OCI-LY7 (cell line): Measurements from ENCODE around the gene ERCC4. TPM values are rescaled to one million over a fixed set of nuclear protein-coding genes. Genes with fewer than 3 reads are reported as not detected.

Experiments used
- BruUV-seq: library from RNA; stranded (reverse); fragments of 400-500 nt; replicated peaks from 2 replicates; lab custom pipeline; 2021; lab: Mats Ljungman, UMichigan
- CTCF ChIA-PET: fragments of 300-600 bp; sonication (Branson Sonifier 250); formaldehyde crosslinking; loops from one replicate; lab custom pipeline; 2022; ENCODE audit warnings: antibody characterized with exemption; ENCODE audit not compliant: unreplicated experiment; lab: Charles Lee
- POLR2A ChIA-PET: fragments of 300-600 bp; sonication (Branson Sonifier 250); formaldehyde crosslinking; loops from one replicate; lab custom pipeline; 2022; ENCODE audit warnings: antibody characterized with exemption; lab: Charles Lee
- DNase-seq: peaks from one replicate; pipeline ENCODE4 v3.0.0-alpha.2; 2015; ENCODE audit warnings: low spot score
- H2AFZ ChIP-seq: fragments of 200-600 bp; sonication (generic), shearing (Covaris generic); 2 replicates; pipeline ENCODE4 v1.6.1; 2014; ENCODE audit warnings: mild to moderate bottlenecking, antibody characterized with exemption, low read length, moderate library complexity
- H3K27ac ChIP-seq: fragments of 200-600 bp; sonication (generic); 2 replicates; pipeline ENCODE4 v1.5.1; 2014; ENCODE audit warnings: mixed run types, low read depth, mild to moderate bottlenecking, moderate library complexity, low read length, inconsistent platforms; ENCODE audit not compliant: poor library complexity, severe bottlenecking
- H3K36me3 ChIP-seq: fragments of 200-600 bp; sonication (generic); 2 replicates; pipeline ENCODE4 v1.6.1; 2014; ENCODE audit warnings: mild to moderate bottlenecking, antibody characterized with exemption, low read length, moderate library complexity, mixed read lengths; ENCODE audit not compliant: insufficient read depth
- H3K4me1 ChIP-seq: fragments of 200-600 bp; sonication (generic); 2 replicates; pipeline ENCODE4 v1.5.1; 2014; ENCODE audit warnings: mild to moderate bottlenecking, low read length; ENCODE audit not compliant: insufficient read depth, poor library complexity, severe bottlenecking
- H3K4me2 ChIP-seq: fragments of 200-600 bp; sonication (generic); 2 replicates; pipeline ENCODE4 v1.6.1; 2014; ENCODE audit warnings: mild to moderate bottlenecking, low read length
- H3K4me3 ChIP-seq: fragments of 200-600 bp; sonication (generic); 2 replicates; pipeline ENCODE4 v1.5.1; 2014; ENCODE audit warnings: mild to moderate bottlenecking, low read depth, low read length; ENCODE audit not compliant: poor library complexity, severe bottlenecking
- H3K79me2 ChIP-seq: fragments of 200-600 bp; sonication (generic); 2 replicates; pipeline ENCODE4 v1.6.1; 2016; ENCODE audit warnings: low read depth, mild to moderate bottlenecking, low read length, moderate library complexity, mixed read lengths; ENCODE audit not compliant: insufficient read depth
- H3K9me2 ChIP-seq: fragments of 200-600 bp; sonication (generic); 2 replicates; pipeline ENCODE4 v1.6.1; 2016; ENCODE audit warnings: mild to moderate bottlenecking, low read length, mixed read lengths; ENCODE audit not compliant: insufficient read depth
- H3K9me3 ChIP-seq: fragments of 200-600 bp; sonication (generic); 2 replicates; pipeline ENCODE4 v1.6.1; 2014; ENCODE audit warnings: mild to moderate bottlenecking, mixed run types, low read length, mixed read lengths
- H4K20me1 ChIP-seq: fragments of 200-600 bp; sonication (generic); 2 replicates; pipeline ENCODE4 v1.6.1; 2014; ENCODE audit warnings: mild to moderate bottlenecking, antibody characterized with exemption, low read length, moderate library complexity, mixed read lengths; ENCODE audit not compliant: insufficient read depth
- CTCF ChIP-seq: fragments of 200-600 bp; sonication (generic); conservative IDR thresholded peaks from 2 replicates; pipeline ENCODE4 v1.5.1; 2014; ENCODE audit warnings: mild to moderate bottlenecking, antibody characterized with exemption, low read length, moderate library complexity, mixed read lengths
- EZH2phosphoT487 ChIP-seq: fragments of 200-600 bp; sonication (generic); IDR thresholded peaks from 2 replicates; pipeline ENCODE4 v1.6.1; 2018; ENCODE audit warnings: low read depth, borderline replicate concordance, mild to moderate bottlenecking, mixed run types, antibody characterized with exemption, low read length, moderate library complexity, mixed read lengths
- intact Hi-C: fragments of 100-400 bp; cut with micrococcal nuclease; formaldehyde crosslinking; loops from one replicate; pipeline ENCODE4 v1.10.0; 2022; ENCODE audit not compliant: unreplicated experiment
- total RNA-seq, 2 experiments: library from RNA; depleted of rRNA in 1 of 2; stranded (reverse); fragments of >200 nt in 1 of 2; shearing (Covaris generic) in 1 of 2; gene quantifications; 2 replicates each; pipeline ENCODE4 v1.2.3, GENCODE V29; 2014 to 2022

The ERCC4 gene
- total RNA-seq, 2 experiments from 2014 or later, result 7.3 to 21.6 TPM

- H3K27ac ChIP-seq, result no peak overlapping the region
- no peaks in the 10 kb centered on the region for H3K4me1 ChIP-seq
- intact Hi-C loops, result no loop called here
- DNase-seq, result no peak
- H2AFZ ChIP-seq, result no peak overlapping the region
- ChIA-PET POLR2A (interaction anchor here (0.6 kb wide), 1 partner anchor 169 kb away, joined by 3 read pairs; no protein-coding TSS in a partner anchor), CTCF (no interaction called here)
- H3K4me3 ChIP-seq, result no peak overlapping the region
- BruUV-seq, result no TSS peak
- no peaks in the 10 kb centered on the region for H3K36me3 ChIP-seq
- no peaks in the 10 kb centered on the region for H3K79me2 ChIP-seq
- no peaks in the 10 kb centered on the region for H3K9me2 ChIP-seq
- no peaks in the 10 kb centered on the region for H3K9me3 ChIP-seq
- TF ChIP-seq EZH2phosphoT487, result no peak
- no peak for TF ChIP-seq CTCF
- H4K20me1 ChIP-seq, result no peaks in the 10 kb centered on the region
- no peak overlapping the region for H3K4me2 ChIP-seq
Measured at GRCh38 chr16:13969711-13970110, 49.8 kb downstream of the ERCC4 start.

- POLR2A ChIA-PET, result no interaction called here
- BruUV-seq, result no TSS peak
- Histone ChIP-seq H3K36me3 (no peaks in the 10 kb centered on the region), H3K4me3 (no peak overlapping the region), H3K9me3 (no peaks in the 10 kb centered on the region), H3K4me1 (no peaks in the 10 kb centered on the region), H3K27ac (no peak overlapping the region), H3K79me2 (no peaks in the 10 kb centered on the region), H3K4me2 (no peak overlapping the region), H3K9me2 (no peaks in the 10 kb centered on the region), H2AFZ (no peak overlapping the region), H4K20me1 (no peaks in the 10 kb centered on the region)
- intact Hi-C loops, result no loop called here
- CTCF ChIA-PET, result no interaction called here
- DNase-seq, result no peak
- TF ChIP-seq EZH2phosphoT487, result no peak
- no peak for TF ChIP-seq CTCF
Measured at GRCh38 chr16:13970708-13971422, 50.9 kb downstream of the ERCC4 start.

GRCh38 chr16:13973321-13974023 is 53.5 kb downstream of the ERCC4 start:
- BruUV-seq, result no TSS peak
- ChIA-PET CTCF (no interaction called here), POLR2A (no interaction called here)

More at GRCh38 chr16:13973321-13974023, 53.5 kb downstream of the ERCC4 start:
- H3K9me3 ChIP-seq, result no peaks in the 10 kb centered on the region
- H4K20me1 ChIP-seq, result no peaks in the 10 kb centered on the region
- DNase-seq, result no peak
- no peaks in the 10 kb centered on the region for H3K9me2 ChIP-seq
- H2AFZ ChIP-seq, result no peak overlapping the region
- H3K79me2 ChIP-seq, result no peaks in the 10 kb centered on the region
- TF ChIP-seq EZH2phosphoT487 (no peak), CTCF (no peak)
- H3K4me3 ChIP-seq, result no peak overlapping the region
- H3K4me1 ChIP-seq, result no peaks in the 10 kb centered on the region
- H3K27ac ChIP-seq, result no peak overlapping the region
- intact Hi-C loops, result no loop called here
- no peak overlapping the region for H3K4me2 ChIP-seq
- no peaks in the 10 kb centered on the region for H3K36me3 ChIP-seq
